MM.1S (cell line): ENCODE measurements around the gene PARP1.

Source experiments
- EZH2 ChIP-seq: fragments of 300-600 bp; sonication (generic); optimal IDR thresholded peaks from 2 replicates; pipeline ENCODE3; 2017; ENCODE audit warnings: low read depth, mild to moderate bottlenecking, antibody characterized with exemption, low read length, mixed read lengths
- TF ChIP-seq, protein P1 (sequence below): fragments of 300-600 bp; sonication (generic); IDR thresholded peaks from 2 replicates; pipeline ENCODE4 v1.5.1; 2016; ENCODE audit warnings: antibody characterized with exemption, low read length, mixed read lengths

DNA sequence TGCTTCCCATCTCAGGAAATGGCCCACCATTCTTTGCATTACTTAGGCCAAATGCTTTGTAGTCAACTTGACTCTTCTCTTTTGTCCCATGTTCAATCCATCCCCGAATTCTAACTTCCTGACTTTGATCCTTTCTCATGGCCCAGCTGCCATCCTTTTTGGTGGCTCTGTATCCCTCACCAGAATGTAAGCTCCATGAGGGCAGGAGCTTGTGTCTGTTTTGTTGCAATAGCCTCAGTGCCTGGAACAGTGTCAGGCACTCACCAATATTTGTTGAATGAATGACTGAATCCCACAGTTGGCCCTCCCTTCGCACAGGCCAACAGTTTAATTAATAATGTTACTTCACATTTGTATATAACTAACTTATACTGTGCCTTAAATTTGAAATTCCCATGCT is 3.1 kb upstream of the PARP1 start:
- TF ChIP-seq, protein P1, sequence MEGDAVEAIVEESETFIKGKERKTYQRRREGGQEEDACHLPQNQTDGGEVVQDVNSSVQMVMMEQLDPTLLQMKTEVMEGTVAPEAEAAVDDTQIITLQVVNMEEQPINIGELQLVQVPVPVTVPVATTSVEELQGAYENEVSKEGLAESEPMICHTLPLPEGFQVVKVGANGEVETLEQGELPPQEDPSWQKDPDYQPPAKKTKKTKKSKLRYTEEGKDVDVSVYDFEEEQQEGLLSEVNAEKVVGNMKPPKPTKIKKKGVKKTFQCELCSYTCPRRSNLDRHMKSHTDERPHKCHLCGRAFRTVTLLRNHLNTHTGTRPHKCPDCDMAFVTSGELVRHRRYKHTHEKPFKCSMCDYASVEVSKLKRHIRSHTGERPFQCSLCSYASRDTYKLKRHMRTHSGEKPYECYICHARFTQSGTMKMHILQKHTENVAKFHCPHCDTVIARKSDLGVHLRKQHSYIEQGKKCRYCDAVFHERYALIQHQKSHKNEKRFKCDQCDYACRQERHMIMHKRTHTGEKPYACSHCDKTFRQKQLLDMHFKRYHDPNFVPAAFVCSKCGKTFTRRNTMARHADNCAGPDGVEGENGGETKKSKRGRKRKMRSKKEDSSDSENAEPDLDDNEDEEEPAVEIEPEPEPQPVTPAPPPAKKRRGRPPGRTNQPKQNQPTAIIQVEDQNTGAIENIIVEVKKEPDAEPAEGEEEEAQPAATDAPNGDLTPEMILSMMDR: no peak
- no peak for TF ChIP-seq EZH2
